Spleen (tissue), 11 donors: ENCODE data around the gene HSD17B1. TPM values are rescaled to one million over a fixed set of nuclear protein-coding genes. Genes with fewer than 3 reads are reported as not detected.

Experiments
- DNase-seq: peaks from one replicate; pipeline ENCODE4 v3.0.0-alpha.2; 2020
- H3K27ac ChIP-seq, 8 donors: fragments of 200-600 bp; sonication (generic) in 7 of 8; 1 replicate in 4 of 8; 2 replicates in 4 of 8; pipeline versions ENCODE4 v1.5.0 to v1.8.0; 2016 to 2021; ENCODE audit warnings: inconsistent platforms in 4 of 8, mild to moderate bottlenecking in 4 of 8, moderate library complexity in 1 of 8
- H3K27me3 ChIP-seq, 7 donors: fragments of 200-600 bp; sonication (generic) in 6 of 7; replicated peaks in 1 of 7; 1 replicate in 4 of 7; 2 replicates in 3 of 7; pipeline versions ENCODE4 v1.5.0 to v1.8.0; 2016 to 2021; ENCODE audit warnings: inconsistent platforms in 3 of 7, mild to moderate bottlenecking in 1 of 7
- H3K36me3 ChIP-seq, 6 donors: fragments of 200-600 bp; sonication (generic) in 5 of 6; 1 replicate in 4 of 6; 2 replicates in 2 of 6; pipeline versions ENCODE4 v1.5.0 to v1.8.0; 2016 to 2021; ENCODE audit warnings: inconsistent platforms in 2 of 6
- H3K4me1 ChIP-seq, 6 donors: fragments of 200-600 bp; sonication (generic) in 5 of 6; 1 replicate in 3 of 6; 2 replicates in 3 of 6; pipeline versions ENCODE4 v1.5.0 to v1.8.0; 2016 to 2021; ENCODE audit warnings: inconsistent platforms in 3 of 6
- H3K4me3 ChIP-seq, 8 donors: fragments of 200-600 bp; sonication (generic) in 7 of 8; 1 replicate in 4 of 8; 2 replicates in 4 of 8; pipeline versions ENCODE4 v1.5.0 to v1.8.0; 2016 to 2021; ENCODE audit warnings: inconsistent platforms in 4 of 8, mild to moderate bottlenecking in 4 of 8, moderate library complexity in 2 of 8
- H3K9me3 ChIP-seq, 8 donors: fragments of 200-600 bp; sonication (generic) in 7 of 8; 1 replicate in 4 of 8; 2 replicates in 4 of 8; pipeline versions ENCODE4 v1.5.0 to v1.8.0; 2016 to 2021; ENCODE audit warnings: inconsistent platforms in 4 of 8
- POLR2A ChIP-seq, 3 donors: fragments of 450-650 bp; IDR thresholded peaks; one replicate each; pipeline ENCODE4 v1.5.1; 2017; ENCODE audit warnings: antibody characterized with exemption in 3 of 3, mild to moderate bottlenecking in 1 of 3
- POLR2AphosphoS5 ChIP-seq, 3 donors: sonication (generic); formaldehyde crosslinking; IDR thresholded peaks; one replicate each; pipeline ENCODE4 v1.5.1; 2017; ENCODE audit warnings: antibody characterized with exemption in 3 of 3
- WGBS, 5 donors: extraction: QIAGEN DNeasy Blood & Tissue Kit in 3 of 5; methylation state at CpG; one replicate each; pipeline versions ENCODE4 v1.1.5 to v1.1.7; 2013 to 2018; 5-methylcytosine and 5-hydroxymethylcytosine counted together
- intact Hi-C: fragments of 100-400 bp; cut with DNase I; formaldehyde crosslinking; loops from one replicate; pipeline ENCODE4 v1.15.0; 2023; ENCODE audit warnings: low total_unique reads
- polyA plus RNA-seq, 3 donors: library from polyadenylated mRNA; stranded (reverse); fragments of 200-250 nt; gene quantifications; one replicate each; pipeline ENCODE4 v1.2.1, GENCODE V29; 2013
- total RNA-seq, 7 donors: library from RNA; depleted of rRNA in 3 of 7; stranded (reverse); fragments of >200 nt in 3 of 7; fragmentation: NEBNext Ultra II Directional in 4 of 7; extraction: Animal tissue kit (Norgen Biotek cat#: 25700) in 4 of 7; gene quantifications; one replicate each; pipeline versions ENCODE4 v1.1.0 to v1.2.1, GENCODE V29; 2016 to 2021
- TF ChIP-seq, protein P1 (sequence below), 11 experiments: fragments of 200-600 bp in 7 of 11; fragments of 450-650 bp in 4 of 11; sonication (generic) in 4 of 11; IDR thresholded peaks in 8 of 11; conservative IDR thresholded peaks in 3 of 11; 1 replicate in 7 of 11; 2 replicates in 4 of 11; pipeline versions ENCODE4 v1.4.0 to v1.8.0; 2016 to 2021; ENCODE audit warnings: antibody characterized with exemption in 11 of 11, inconsistent platforms in 4 of 11, mild to moderate bottlenecking in 1 of 11
- donor health status: healthy with polysubstance abuse.
- donor health status: DM: no; HTN: no; CAD: no; lungs with moderate emphysema.
- donor health status: DM: no; HTN: no; CAD: no.
- donor health status: Bipolar disorder and iron deficiency.
- donor health status: healthy.
- donor health status: DM: no; HTN: no; CAD: no.
- donor health status: DM: yes; HTN: yes; CAD: no.

The HSD17B1 gene
- total and polyA plus RNA-seq, 10 donors, result 0.54 to 5.5 (median 1.3) TPM

DNA sequence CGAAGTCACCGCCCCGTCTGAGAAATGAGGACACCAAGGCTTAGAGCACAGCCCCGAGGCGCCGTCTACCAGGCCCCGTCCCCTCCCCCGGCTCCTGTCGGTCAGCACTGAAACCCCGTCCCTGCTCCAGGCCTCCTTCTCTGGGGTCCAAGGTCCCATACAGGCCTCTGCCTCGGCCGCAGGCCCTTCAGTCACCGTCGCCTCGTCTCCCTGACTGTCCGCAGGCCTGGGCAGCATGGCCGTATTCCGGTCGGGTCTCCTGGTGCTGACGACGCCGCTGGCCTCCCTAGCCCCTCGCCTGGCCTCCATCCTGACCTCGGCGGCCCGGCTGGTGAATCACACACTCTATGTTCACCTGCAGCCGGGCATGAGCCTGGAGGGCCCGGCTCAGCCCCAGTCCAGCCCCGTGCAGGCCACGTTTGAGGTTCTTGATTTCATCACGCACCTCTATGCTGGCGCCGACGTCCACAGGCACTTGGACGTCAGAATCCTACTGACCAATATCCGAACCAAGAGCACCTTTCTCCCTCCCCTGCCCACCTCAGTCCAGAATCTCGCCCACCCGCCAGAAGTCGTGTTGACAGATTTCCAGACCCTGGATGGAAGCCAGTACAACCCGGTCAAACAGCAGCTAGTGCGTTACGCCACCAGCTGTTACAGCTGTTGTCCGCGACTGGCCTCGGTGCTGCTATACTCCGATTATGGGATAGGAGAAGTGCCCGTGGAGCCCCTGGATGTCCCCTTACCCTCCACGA is 9.8 kb downstream of the HSD17B1 start:
- DNase-seq, result peak; percentile 90
- peak overlapping the region; percentile 83 to 99 (median 90) for H3K4me3 ChIP-seq
- intact Hi-C loops, result no loop called here
- peaks cover 0 to 34% (median 20%) of the 10 kb centered on the region in 6 donors for H3K36me3 ChIP-seq
- 8 to 18% (median 15%) methylated on average over 44 to 48 of the region's 48 CpGs for WGBS, 5 donors
- H3K4me1 ChIP-seq, result peaks cover 29 to 73% (median 45%) of the 10 kb centered on the region in 6 donors
- H3K9me3 ChIP-seq, result no peaks in the 10 kb centered on the region
- TF ChIP-seq, protein P1, sequence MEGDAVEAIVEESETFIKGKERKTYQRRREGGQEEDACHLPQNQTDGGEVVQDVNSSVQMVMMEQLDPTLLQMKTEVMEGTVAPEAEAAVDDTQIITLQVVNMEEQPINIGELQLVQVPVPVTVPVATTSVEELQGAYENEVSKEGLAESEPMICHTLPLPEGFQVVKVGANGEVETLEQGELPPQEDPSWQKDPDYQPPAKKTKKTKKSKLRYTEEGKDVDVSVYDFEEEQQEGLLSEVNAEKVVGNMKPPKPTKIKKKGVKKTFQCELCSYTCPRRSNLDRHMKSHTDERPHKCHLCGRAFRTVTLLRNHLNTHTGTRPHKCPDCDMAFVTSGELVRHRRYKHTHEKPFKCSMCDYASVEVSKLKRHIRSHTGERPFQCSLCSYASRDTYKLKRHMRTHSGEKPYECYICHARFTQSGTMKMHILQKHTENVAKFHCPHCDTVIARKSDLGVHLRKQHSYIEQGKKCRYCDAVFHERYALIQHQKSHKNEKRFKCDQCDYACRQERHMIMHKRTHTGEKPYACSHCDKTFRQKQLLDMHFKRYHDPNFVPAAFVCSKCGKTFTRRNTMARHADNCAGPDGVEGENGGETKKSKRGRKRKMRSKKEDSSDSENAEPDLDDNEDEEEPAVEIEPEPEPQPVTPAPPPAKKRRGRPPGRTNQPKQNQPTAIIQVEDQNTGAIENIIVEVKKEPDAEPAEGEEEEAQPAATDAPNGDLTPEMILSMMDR (IDR thresholded peaks at IDR 0.05 in 8 of 11, conservative IDR thresholded peaks at IDR 0.05 in 3 of 11), result no peak
- TF ChIP-seq POLR2A (IDR thresholded peaks at IDR 0.05) (no peak), POLR2AphosphoS5 (IDR thresholded peaks at IDR 0.05) (no peak)
- H3K27ac ChIP-seq, result peak overlapping the region; percentile 9 to 98 (median 86)
- no peaks in the 10 kb centered on the region for H3K27me3 ChIP-seq

DNA sequence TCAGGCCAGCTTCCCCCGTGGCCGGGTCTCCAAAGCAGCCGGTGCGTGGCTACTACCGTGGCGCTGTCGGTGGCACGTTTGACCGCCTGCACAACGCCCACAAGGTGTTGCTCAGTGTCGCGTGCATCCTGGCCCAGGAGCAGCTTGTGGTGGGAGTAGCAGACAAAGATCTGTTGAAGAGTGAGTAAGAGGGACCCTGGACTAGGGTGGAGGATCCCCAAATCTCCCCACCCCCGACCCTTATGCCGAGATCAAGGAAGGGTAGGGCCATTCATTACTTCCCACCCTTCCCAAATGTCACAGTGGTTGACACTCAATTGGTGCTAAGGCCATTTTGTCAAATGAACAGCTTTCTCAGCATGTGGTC is 10.4 kb downstream of the HSD17B1 start:
- Histone ChIP-seq H3K27me3 (no peaks in the 10 kb centered on the region), H3K4me3 (peak overlapping the region; percentile 83 to 99 (median 90)), H3K27ac (peak overlapping the region in 4 of 8 donors; percentile 87 to 98 (median 92)), H3K4me1 (peaks cover 33 to 78% (median 51%) of the 10 kb centered on the region in 6 donors), H3K9me3 (no peaks in the 10 kb centered on the region), H3K36me3 (peaks cover 0 to 36% (median 21%) of the 10 kb centered on the region in 6 donors)
- WGBS, 5 donors, result 70 to 87% (median 78%) methylated on average over 12 to 14 of the region's 14 CpGs
- intact Hi-C loops, result no loop called here
- TF ChIP-seq POLR2A (IDR thresholded peaks at IDR 0.05), result no peak
- TF ChIP-seq POLR2AphosphoS5 (IDR thresholded peaks at IDR 0.05), result no peak
- TF ChIP-seq, protein P1 (IDR thresholded peaks at IDR 0.05 in 8 of 11, conservative IDR thresholded peaks at IDR 0.05 in 3 of 11), result no peak
- peak; percentile 85 for DNase-seq

DNA sequence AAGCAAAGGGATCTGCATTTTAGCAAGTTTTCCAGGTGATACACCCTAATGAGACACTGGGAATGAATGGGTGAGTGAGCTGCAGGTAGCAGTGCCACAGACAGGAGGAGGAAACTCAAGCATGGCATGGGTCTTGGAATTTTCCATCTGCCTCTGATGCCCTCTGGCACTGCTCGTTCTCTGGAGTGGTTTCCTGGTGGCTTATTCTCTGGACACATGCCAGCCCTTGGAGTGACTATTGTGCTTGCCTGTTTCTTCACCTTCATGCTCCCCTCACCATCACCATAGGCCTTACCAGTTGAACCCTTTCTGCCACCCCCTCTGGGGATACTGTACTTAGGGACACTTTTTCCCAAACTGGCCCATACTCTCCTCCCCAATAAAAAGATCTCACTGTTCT is 10.8 kb downstream of the HSD17B1 start:
- DNase-seq, result no peak
- intact Hi-C loops, result no loop called here
- Histone ChIP-seq H3K27me3 (no peaks in the 10 kb centered on the region), H3K36me3 (peaks cover 0 to 40% (median 23%) of the 10 kb centered on the region in 6 donors), H3K9me3 (no peaks in the 10 kb centered on the region), H3K27ac (peak overlapping the region in 3 of 8 donors; percentile 90 to 98 (median 94)), H3K4me3 (peak overlapping the region in 6 of 8 donors; percentile 84 to 99 (median 91)), H3K4me1 (peaks cover 37 to 83% (median 55%) of the 10 kb centered on the region in 6 donors)
- WGBS, 5 donors, result 18 to 55% (median 26%) methylated on average over 1 of the region's 1 CpG
- no peak for TF ChIP-seq POLR2A (IDR thresholded peaks at IDR 0.05)
- TF ChIP-seq, protein P1 (IDR thresholded peaks at IDR 0.05 in 8 of 11, conservative IDR thresholded peaks at IDR 0.05 in 3 of 11), result no peak
- no peak for TF ChIP-seq POLR2AphosphoS5 (IDR thresholded peaks at IDR 0.05)

DNA sequence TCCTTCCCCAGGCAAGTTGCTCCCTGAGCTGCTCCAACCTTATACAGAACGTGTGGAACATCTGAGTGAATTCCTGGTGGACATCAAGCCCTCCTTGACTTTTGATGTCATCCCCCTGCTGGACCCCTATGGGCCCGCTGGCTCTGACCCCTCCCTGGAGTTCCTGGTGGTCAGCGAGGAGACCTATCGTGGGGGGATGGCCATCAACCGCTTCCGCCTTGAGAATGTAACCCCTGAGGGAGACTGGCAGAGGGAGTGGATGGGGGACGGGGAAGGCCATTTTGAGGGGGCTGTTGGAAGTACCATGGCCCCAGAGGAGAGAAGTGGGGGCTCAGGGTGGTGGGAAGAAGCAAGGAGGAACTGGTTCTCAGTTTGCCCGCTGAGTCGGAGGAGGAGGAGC is 11.2 kb downstream of the HSD17B1 start:
- WGBS, 5 donors, result 74 to 85% (median 81%) methylated on average over 9 of the region's 9 CpGs
- H3K9me3 ChIP-seq, result no peaks in the 10 kb centered on the region
- peaks cover 0 to 44% (median 27%) of the 10 kb centered on the region in 6 donors for H3K36me3 ChIP-seq
- TF ChIP-seq POLR2AphosphoS5 (IDR thresholded peaks at IDR 0.05) (no peak), POLR2A (IDR thresholded peaks at IDR 0.05) (no peak)
- TF ChIP-seq, protein P1 (IDR thresholded peaks at IDR 0.05 in 8 of 11, conservative IDR thresholded peaks at IDR 0.05 in 3 of 11), result no peak
- no peaks in the 10 kb centered on the region for H3K27me3 ChIP-seq
- no peak for DNase-seq
- peak overlapping the region in 1 of 8 donors; percentile 99 for H3K4me3 ChIP-seq
- peak overlapping the region in 3 of 8 donors; percentile 90 to 98 (median 94) for H3K27ac ChIP-seq
- peaks cover 39 to 87% (median 59%) of the 10 kb centered on the region in 6 donors for H3K4me1 ChIP-seq
- intact Hi-C loops, result no loop called here
